GM10266 (cell line): ENCODE data around the gene TSGA10IP.

Experiments
- DNase-seq: peaks from one replicate; pipeline ENCODE4 v3.0.0; 2012; ENCODE audit errors: extremely low spot score
- TF ChIP-seq, protein P1 (sequence below): IDR thresholded peaks from 2 replicates; pipeline ENCODE4 v1.5.1; 2012; ENCODE audit warnings: mild to moderate bottlenecking, low read depth; ENCODE audit not compliant: control insufficient read depth, insufficient read depth; ENCODE audit errors: missing control alignments

TSGA10IP gene

DNA sequence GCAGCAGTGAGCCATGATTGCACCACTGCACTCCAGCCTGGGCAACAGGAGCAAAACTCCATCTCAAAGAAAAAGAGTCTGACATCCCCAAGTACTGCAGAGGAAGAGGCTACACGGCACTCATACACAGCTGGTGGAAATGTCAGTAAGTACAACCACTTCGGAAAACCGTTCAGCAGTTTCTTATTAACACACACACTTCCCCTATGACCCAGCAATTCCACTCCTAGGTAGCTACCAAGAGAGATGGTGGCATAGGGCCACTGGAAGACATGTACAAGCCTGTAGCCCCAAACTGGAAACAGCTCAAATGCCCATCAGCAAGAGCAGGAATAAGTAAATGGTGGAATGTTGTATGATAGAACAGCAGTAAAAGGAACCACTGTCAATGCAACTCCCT, 22.7 kb upstream of the TSGA10IP start:
- no peak for DNase-seq
- TF ChIP-seq, protein P1, sequence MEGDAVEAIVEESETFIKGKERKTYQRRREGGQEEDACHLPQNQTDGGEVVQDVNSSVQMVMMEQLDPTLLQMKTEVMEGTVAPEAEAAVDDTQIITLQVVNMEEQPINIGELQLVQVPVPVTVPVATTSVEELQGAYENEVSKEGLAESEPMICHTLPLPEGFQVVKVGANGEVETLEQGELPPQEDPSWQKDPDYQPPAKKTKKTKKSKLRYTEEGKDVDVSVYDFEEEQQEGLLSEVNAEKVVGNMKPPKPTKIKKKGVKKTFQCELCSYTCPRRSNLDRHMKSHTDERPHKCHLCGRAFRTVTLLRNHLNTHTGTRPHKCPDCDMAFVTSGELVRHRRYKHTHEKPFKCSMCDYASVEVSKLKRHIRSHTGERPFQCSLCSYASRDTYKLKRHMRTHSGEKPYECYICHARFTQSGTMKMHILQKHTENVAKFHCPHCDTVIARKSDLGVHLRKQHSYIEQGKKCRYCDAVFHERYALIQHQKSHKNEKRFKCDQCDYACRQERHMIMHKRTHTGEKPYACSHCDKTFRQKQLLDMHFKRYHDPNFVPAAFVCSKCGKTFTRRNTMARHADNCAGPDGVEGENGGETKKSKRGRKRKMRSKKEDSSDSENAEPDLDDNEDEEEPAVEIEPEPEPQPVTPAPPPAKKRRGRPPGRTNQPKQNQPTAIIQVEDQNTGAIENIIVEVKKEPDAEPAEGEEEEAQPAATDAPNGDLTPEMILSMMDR = no peak

DNA sequence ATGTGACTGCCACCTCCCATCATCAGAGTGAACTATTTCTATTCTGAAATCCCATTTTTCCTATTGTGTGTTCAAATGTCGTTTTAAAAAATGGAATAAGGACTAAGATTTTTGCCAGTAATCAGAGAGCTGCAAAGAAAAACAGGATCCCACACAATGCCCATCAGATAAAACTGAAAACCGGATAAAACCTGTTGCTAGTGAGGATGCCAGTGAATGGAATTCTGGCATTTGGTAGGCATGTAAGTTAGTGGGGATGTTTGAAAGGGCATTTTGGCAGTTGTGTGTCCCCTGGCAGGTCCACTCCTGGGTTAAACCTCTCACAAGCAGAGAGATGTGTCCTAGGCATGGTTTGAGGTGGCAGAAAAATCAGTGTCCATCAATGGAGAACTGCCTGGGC, 19.9 kb upstream of the TSGA10IP start:
- TF ChIP-seq, protein P1 = no peak
- DNase-seq = no peak

DNA sequence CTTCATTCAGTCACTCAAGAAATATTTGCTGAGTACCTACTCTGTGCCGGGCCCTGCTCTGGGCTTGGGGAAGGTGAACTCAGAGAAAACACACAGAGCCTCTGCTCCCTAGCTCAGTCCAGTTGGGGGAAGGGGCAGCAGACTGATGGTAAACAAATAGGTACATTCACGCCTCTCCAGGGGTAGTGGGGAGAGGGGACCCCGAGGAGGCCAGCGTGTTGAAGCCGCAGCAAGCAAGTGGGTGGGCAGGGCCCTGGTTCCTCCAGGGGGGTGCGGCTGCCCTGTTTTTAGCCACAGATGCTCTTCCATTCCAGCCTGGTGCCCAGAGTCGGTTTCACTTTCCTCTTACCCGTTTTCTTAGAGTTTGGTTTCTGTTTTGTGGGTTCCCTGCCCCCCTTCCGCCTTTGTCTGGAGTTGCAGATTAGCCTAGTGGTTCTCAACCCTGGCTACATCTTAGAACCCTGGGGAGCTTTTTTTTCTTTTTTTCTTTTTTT, 17.3 kb upstream of the TSGA10IP start:
- peak; percentile 84 for DNase-seq
- TF ChIP-seq, protein P1 = no peak

DNA sequence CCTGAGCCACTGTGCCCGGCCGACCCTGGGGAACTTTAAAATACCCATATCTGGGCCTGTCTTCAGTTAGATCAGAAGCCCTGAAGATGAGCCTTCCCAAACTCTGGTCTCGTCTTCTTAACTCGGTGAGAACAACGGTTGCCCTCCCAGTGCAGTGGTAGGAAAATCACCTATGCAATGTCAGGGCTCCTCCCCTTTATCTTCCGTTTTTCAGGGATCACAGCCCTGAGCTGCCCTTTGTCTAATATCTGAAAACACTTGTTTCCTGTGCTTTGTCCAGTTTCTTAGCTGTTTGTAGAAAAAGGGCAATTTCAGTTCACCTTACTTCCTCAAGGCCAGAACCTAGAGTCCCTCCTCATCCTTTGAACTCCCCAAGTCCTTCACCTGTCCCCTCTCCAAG, 16.6 kb upstream of the TSGA10IP start:
- no peak for DNase-seq
- TF ChIP-seq, protein P1 = no peak

DNA sequence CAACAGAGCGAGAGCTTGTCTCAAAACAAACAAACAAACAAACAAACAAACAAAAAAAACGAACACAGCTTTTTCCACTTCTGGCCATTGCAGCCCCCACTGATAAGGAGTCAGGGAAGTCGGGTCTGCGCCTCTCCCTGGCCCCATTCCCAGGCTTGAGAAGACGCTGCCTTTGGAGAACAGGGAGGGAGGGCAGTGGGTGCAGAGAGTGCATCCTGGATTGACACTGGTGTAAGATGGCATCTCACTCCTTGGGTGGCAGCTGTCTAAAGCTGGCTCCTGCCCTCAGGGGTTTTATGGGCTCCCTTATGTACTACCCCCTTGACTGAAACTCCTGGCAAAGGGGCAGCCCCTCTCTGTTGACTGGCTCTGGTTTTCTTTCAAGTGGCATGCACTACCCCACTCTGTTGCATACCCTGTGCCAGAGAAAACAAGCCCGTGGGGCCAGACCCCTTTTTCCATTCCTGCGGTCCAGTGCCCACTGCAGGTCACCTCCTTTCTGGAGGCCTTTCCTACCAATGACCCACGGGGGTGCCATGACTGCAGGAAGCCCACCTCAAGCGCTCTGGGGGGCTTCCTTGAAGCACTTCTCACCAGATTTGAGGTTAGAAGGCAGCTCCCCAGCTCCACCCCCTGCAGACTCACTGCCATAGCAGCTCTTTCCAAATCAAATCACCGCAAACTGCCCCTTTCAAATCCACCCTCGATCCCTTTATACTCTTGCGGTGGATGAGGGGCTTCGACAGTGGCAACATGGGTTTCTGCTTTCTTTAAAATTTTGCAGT, 13.3 kb upstream of the TSGA10IP start:
- TF ChIP-seq, protein P1 = no peak
- DNase-seq = no peak

DNA sequence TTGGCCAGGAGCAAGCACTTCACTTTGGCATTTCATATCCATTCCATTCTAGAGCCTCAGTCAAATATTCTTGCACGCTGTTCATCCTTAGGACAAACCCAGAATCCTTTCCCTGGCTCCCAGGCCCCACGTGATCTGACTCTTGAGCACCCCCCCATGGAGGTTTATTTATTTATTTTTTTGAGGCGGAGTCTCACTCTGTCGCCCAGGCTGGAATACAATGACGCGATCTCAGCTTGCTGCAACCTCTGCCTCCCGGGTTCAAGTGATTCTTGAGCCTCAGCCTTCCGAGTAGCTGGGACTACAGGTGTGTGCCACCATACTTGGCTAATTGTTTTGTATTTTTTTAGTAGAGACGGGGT, 12.7 kb upstream of the TSGA10IP start:
- no peak for DNase-seq
- TF ChIP-seq, protein P1 = no peak

DNA sequence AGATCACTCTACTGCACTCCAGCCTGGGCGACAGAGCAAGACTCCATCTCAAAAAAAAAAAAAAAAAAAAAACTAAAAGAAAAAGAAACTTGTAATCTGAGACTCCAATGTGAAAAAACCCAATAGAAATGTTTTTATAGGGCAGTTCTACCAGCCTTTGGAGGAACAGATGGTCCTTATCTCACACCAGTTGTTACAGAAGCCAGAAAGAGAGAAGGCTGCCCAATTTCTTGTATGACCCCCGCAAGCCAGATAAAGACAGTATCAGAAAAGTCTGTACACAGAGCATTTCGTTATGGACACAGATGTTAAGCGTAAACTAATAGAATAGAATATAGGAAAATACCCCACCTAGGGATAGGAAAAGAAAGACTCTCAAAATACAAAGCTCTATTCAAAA, 11.3 kb upstream of the TSGA10IP start:
- DNase-seq = no peak
- TF ChIP-seq, protein P1 = no peak
